ENCODE data around the gene PLCB4.

DNA sequence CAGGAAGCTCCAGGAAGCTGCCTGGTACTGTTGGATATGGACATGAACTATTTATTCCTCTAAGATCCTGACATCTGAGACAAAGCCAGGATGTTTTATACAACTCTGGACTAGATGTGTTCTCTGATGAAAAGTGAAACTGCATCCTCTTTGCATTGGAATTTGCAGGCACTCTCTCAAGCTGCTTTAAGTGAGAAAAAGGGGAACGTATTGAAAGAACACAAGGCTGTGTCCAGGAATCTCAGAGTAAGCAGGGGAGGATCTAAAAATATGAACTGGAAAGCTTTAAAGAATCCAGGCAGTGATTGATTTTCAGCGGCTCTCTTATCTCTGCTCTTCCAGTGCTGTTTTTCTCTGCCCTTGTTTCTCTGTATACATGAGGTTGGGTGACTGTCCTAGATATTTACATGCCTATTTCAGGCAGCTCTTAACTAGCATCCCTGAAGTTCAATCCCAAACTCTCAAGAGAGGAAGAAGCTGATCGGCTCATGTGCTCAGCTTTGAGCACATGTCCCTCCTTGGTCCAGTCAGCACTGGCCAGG, 193.8 kb downstream of the PLCB4 start:
- no peak for TF ChIP-seq POLR2A (IDR thresholded peaks at IDR 0.05; ENCODE audit: low read depth, low read length)
- no peak for TF ChIP-seq TAF1 (IDR thresholded peaks at IDR 0.05; ENCODE audit: borderline replicate concordance, low read depth, low read length)
